Neuronal stem cell (in vitro differentiated cells): ENCODE measurements around the gene CH25H.
"Not testable (repeated sequence)": the region's sequence is repeated elsewhere in the genome, so short reads cannot be mapped to it uniquely, and the experiment has no call there.

ENCODE experiments used
- DNase-seq: peaks from one replicate; pipeline ENCODE4 v3.0.0-alpha.2; 2013; ENCODE audit warnings: low spot score
- H2AFZ ChIP-seq: one replicate; pipeline ENCODE4 v1.6.1; 2013; ENCODE audit warnings: mild to moderate bottlenecking, low read length, inconsistent platforms
- H2AK5ac ChIP-seq: 2 replicates; pipeline ENCODE4 v1.6.1; 2013; ENCODE audit warnings: low read depth, mild to moderate bottlenecking, inconsistent platforms, low read length, moderate library complexity, mixed read lengths
- H2BK120ac ChIP-seq: 2 replicates; pipeline ENCODE4 v1.6.1; 2013; ENCODE audit warnings: low read depth, mild to moderate bottlenecking, inconsistent platforms, low read length, moderate library complexity, mixed read lengths
- H2BK12ac ChIP-seq: one replicate; pipeline ENCODE4 v1.6.1; 2013; ENCODE audit warnings: low read length, inconsistent platforms
- H2BK15ac ChIP-seq: 2 replicates; pipeline ENCODE4 v1.6.1; 2013; ENCODE audit warnings: mild to moderate bottlenecking, low read length, inconsistent platforms, mixed read lengths
- H2BK5ac ChIP-seq: one replicate; pipeline ENCODE4 v1.6.1; 2013; ENCODE audit warnings: inconsistent platforms, mild to moderate bottlenecking, low read length, moderate library complexity
- H3K14ac ChIP-seq: one replicate; pipeline ENCODE4 v1.6.1; 2013; ENCODE audit warnings: low read length, inconsistent platforms
- H3K18ac ChIP-seq: 2 replicates; pipeline ENCODE4 v1.6.1; 2013; ENCODE audit warnings: low read length, inconsistent platforms
- H3K23ac ChIP-seq: 2 replicates; pipeline ENCODE4 v1.6.1; 2013; ENCODE audit warnings: low read depth, mild to moderate bottlenecking, mixed read lengths, low read length, inconsistent platforms; ENCODE audit not compliant: poor library complexity
- H3K27ac ChIP-seq: replicated peaks from 3 replicates; pipeline ENCODE4 v1.5.1; 2013; ENCODE audit warnings: low read length, inconsistent platforms
- H3K27me3 ChIP-seq, 3 experiments: 2 replicates each; pipeline ENCODE4 v1.6.1; 2013; ENCODE audit warnings: low read length in 3 of 3, mild to moderate bottlenecking in 2 of 3, inconsistent platforms in 1 of 3, low read depth in 1 of 3, mixed read lengths in 1 of 3, moderate library complexity in 1 of 3; ENCODE audit not compliant: control insufficient read depth in 3 of 3, insufficient read depth in 3 of 3
- H3K36me3 ChIP-seq, 2 donors: replicated peaks in 1 of 2; 2 replicates each; pipeline ENCODE4 v1.6.1; 2013; ENCODE audit warnings: low read length in 2 of 2; ENCODE audit not compliant: control insufficient read depth in 2 of 2, insufficient read depth in 2 of 2
- H3K4ac ChIP-seq: 2 replicates; pipeline ENCODE4 v1.6.1; 2013; ENCODE audit warnings: inconsistent platforms, mild to moderate bottlenecking, low read length, moderate library complexity
- H3K4me1 ChIP-seq, 2 donors: 1 replicate in 1 of 2; 2 replicates in 1 of 2; pipeline ENCODE4 v1.6.1; 2013; ENCODE audit warnings: low read length in 2 of 2, low read depth in 1 of 2; ENCODE audit not compliant: control insufficient read depth in 2 of 2, insufficient read depth in 1 of 2
- H3K4me2 ChIP-seq: one replicate; pipeline ENCODE4 v1.6.1; 2013; ENCODE audit warnings: mild to moderate bottlenecking, low read length, inconsistent platforms; ENCODE audit not compliant: insufficient read depth, poor library complexity, severe bottlenecking
- H3K4me3 ChIP-seq, 2 donors: 2 replicates each; pipeline ENCODE4 v1.5.1; 2013; ENCODE audit warnings: low read length in 2 of 2, mild to moderate bottlenecking in 2 of 2, inconsistent platforms in 1 of 2, moderate library complexity in 1 of 2
- H3K79me1 ChIP-seq: one replicate; pipeline ENCODE4 v1.6.1; 2013; ENCODE audit warnings: low read depth, mild to moderate bottlenecking, inconsistent platforms, low read length, moderate library complexity
- H3K9ac ChIP-seq: one replicate; pipeline ENCODE4 v1.6.1; 2013; ENCODE audit warnings: mild to moderate bottlenecking, low read depth, low read length, inconsistent platforms; ENCODE audit not compliant: poor library complexity
- H3K9me3 ChIP-seq, 2 donors: replicated peaks in 1 of 2; 2 replicates each; pipeline versions ENCODE3 to v1.6.1; 2013; ENCODE audit warnings: low read length in 2 of 2, mild to moderate bottlenecking in 2 of 2, inconsistent platforms in 1 of 2, low read depth in 1 of 2, mixed read lengths in 1 of 2, moderate library complexity in 1 of 2; ENCODE audit not compliant: control insufficient read depth in 2 of 2, insufficient read depth in 1 of 2
- H4K8ac ChIP-seq: one replicate; pipeline ENCODE4 v1.6.1; 2013; ENCODE audit warnings: low read depth, mild to moderate bottlenecking, inconsistent platforms, low read length, moderate library complexity
- H4K91ac ChIP-seq: one replicate; pipeline ENCODE4 v1.6.1; 2013; ENCODE audit warnings: low read length, low read depth, mild to moderate bottlenecking, inconsistent platforms; ENCODE audit not compliant: poor library complexity
- WGBS, 2 donors: extraction: QIAGEN DNeasy Blood & Tissue Kit; methylation state at CpG; one replicate each; pipeline ENCODE4 v1.1.7; 2013; ENCODE audit warnings: missing lambda C conversion rate in 2 of 2, mixed read lengths in 1 of 2; ENCODE audit not compliant: insufficient read length in 2 of 2, insufficient replicate concordance in 1 of 2; ENCODE audit errors: extremely low coverage in 2 of 2; 5-methylcytosine and 5-hydroxymethylcytosine counted together

Gene CH25H

GRCh38 chr10:89171996-89172395 is 35.1 kb downstream of the CH25H start:
- H3K4me2 ChIP-seq: no peak overlapping the region
- no peak overlapping the region for H3K23ac ChIP-seq
- no peak overlapping the region for H3K9ac ChIP-seq
- no peak overlapping the region for H3K4ac ChIP-seq
- H3K27me3 ChIP-seq: no peaks in the 10 kb centered on the region
- H3K9me3 ChIP-seq: no peaks in the 10 kb centered on the region
- H2BK15ac ChIP-seq: no peak overlapping the region
- H3K79me1 ChIP-seq: no peaks in the 10 kb centered on the region
- H3K4me3 ChIP-seq: no peak overlapping the region
- H2AK5ac ChIP-seq: no peak overlapping the region
- no peak overlapping the region for H4K8ac ChIP-seq
- H3K14ac ChIP-seq: no peak overlapping the region
- no peak overlapping the region for H3K27ac ChIP-seq
- DNase-seq: no peak
- no peak overlapping the region for H4K91ac ChIP-seq
- H2BK12ac ChIP-seq: no peak overlapping the region
- H3K18ac ChIP-seq: no peak overlapping the region
- H3K36me3 ChIP-seq: no peaks in the 10 kb centered on the region
- no peak overlapping the region for H2BK120ac ChIP-seq
- H2AFZ ChIP-seq: no peak overlapping the region
- WGBS, 2 donors: no CpG with 5 or more reads among the region's 4 CpGs
- no peak overlapping the region for H2BK5ac ChIP-seq
- peaks cover 0 to 6% of the 10 kb centered on the region in 2 donors for H3K4me1 ChIP-seq

DNA sequence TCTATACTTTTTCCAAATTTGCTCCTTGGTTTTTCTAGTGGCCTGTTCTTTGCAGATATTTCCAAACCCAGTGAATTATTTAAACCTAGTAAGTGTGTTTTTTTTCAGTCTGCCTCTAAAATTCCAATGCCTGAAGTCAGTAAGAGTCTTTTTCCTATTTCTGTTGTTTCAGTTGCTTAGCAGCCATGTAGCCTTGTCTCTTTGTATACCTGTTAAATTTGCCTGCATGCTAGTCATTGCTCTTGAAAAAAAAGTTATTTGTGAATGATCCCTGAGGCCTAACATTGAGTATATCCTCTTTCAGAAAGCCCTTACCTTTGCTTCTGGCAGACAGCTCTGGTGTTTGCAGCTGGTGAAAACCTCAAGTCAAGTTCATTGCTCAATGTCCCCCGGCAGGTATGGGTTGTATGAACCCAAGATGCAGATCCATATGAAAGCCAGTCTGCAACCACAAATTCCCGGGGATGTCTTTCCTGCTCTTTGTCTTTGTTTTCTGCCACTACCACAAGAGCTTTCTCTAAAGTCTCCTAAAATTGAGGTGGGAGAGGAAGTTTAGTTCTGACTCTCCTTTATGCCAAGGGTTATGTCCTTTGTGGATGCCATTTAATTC is 35.7 kb downstream of the CH25H start:
- Histone ChIP-seq H2BK15ac (no peak overlapping the region), H4K8ac (no peak overlapping the region), H2BK12ac (no peak overlapping the region), H3K4ac (no peak overlapping the region), H3K79me1 (no peaks in the 10 kb centered on the region), H3K4me3 (no peak overlapping the region), H3K18ac (no peak overlapping the region), H3K14ac (no peak overlapping the region), H3K4me1 (peaks cover 0 to 6% of the 10 kb centered on the region in 2 donors), H3K27me3 (no peaks in the 10 kb centered on the region), H2BK5ac (no peak overlapping the region), H4K91ac (no peak overlapping the region), H3K4me2 (no peak overlapping the region), H2AFZ (no peak overlapping the region), H3K27ac (no peak overlapping the region), H3K9ac (no peak overlapping the region), H3K9me3 (no peaks in the 10 kb centered on the region), H2AK5ac (no peak overlapping the region), H3K23ac (no peak overlapping the region), H2BK120ac (no peak overlapping the region), H3K36me3 (no peaks in the 10 kb centered on the region)
- DNase-seq: no peak
- WGBS, 2 donors: no CpG with 5 or more reads among the region's 2 CpGs

GRCh38 chr10:89168354-89168900 is 38.7 kb downstream of the CH25H start:
- not testable (repeated sequence) for H2BK15ac ChIP-seq, H2AK5ac ChIP-seq, H3K36me3 ChIP-seq, H3K79me1 ChIP-seq, DNase-seq, H3K27me3 ChIP-seq, H4K8ac ChIP-seq, H3K23ac ChIP-seq, H3K4me2 ChIP-seq, H2BK5ac ChIP-seq, H3K18ac ChIP-seq, H2BK12ac ChIP-seq, H3K14ac ChIP-seq, H4K91ac ChIP-seq, H3K27ac ChIP-seq, H3K9me3 ChIP-seq, H3K9ac ChIP-seq, H2AFZ ChIP-seq, H2BK120ac ChIP-seq, H3K4me1 ChIP-seq, H3K4me3 ChIP-seq, H3K4ac ChIP-seq
- no CpG with 5 or more reads among the region's 9 CpGs for WGBS, 2 donors

- Histone ChIP-seq H4K8ac (no peak overlapping the region), H2BK15ac (no peak overlapping the region), H3K18ac (no peak overlapping the region), H3K4me3 (no peak overlapping the region), H3K9me3 (no peaks in the 10 kb centered on the region), H3K4ac (no peak overlapping the region), H4K91ac (no peak overlapping the region), H3K27me3 (no peaks in the 10 kb centered on the region), H2AK5ac (no peak overlapping the region), H3K79me1 (no peaks in the 10 kb centered on the region), H3K23ac (no peak overlapping the region), H2BK12ac (no peak overlapping the region), H2BK5ac (no peak overlapping the region), H2BK120ac (no peak overlapping the region), H2AFZ (no peak overlapping the region), H3K4me1 (peaks cover 0 to 6% of the 10 kb centered on the region in 2 donors), H3K14ac (no peak overlapping the region), H3K36me3 (no peaks in the 10 kb centered on the region), H3K9ac (no peak overlapping the region), H3K4me2 (no peak overlapping the region), H3K27ac (no peak overlapping the region)
- no peak for DNase-seq
Observed at GRCh38 chr10:89167915-89168314, 39.2 kb downstream of the CH25H start.
